Measurements from ENCODE around the gene THSD8.
"Not testable (repeated sequence)": the region's sequence is repeated elsewhere in the genome, so short reads cannot be mapped to it uniquely, and the experiment has no call there.

GRCh38 chr19:12817810-12818209 is 15.9 kb downstream of the THSD8 start:
- not testable (repeated sequence) for TF ChIP-seq POLR2AphosphoS5 (IDR thresholded peaks at IDR 0.05); CTCF (IDR thresholded peaks at IDR 0.05 in 8 of 11, conservative IDR thresholded peaks at IDR 0.05 in 3 of 11)
